ENCODE data around the gene CDNF.

DNA sequence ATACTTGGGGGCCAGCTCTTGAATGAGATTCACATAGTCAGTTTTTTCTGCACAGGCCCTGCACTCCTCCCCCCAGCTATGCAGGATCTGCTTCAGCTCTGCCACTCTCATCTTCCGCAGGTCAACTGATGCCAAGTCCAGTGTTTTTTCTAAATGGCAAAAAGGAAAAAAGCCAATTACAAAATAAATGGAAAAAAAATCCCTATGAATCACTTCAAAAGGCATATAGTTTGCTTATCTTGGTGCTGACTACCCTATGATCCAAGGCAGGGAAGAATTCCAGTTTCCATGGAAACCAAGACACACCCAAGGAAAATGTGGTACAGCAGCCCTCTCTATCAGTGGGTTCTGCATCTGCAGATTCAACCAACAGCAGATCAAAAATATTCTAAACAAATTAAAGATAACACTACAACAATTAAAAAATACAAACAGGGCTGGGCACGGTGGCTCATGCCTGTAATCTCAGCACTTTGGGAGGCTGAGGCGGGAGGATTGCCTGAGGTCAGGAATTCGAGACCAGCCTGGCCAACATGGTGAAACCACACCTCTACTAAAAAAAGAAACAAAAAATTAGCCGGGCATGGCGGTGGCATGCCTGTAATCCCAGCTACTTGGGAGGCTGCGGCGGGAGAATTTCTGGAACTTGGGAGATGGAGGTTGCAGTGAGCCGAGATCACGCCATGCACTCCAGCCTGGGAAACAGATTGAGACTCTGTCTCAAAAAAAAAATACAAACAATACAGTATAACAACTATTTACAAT is 17.6 kb downstream of the CDNF start:
- TF ChIP-seq FOXM1 (IDR thresholded peaks at IDR 0.05; ENCODE audit: borderline replicate concordance) (no peak), SP1 (IDR thresholded peaks at IDR 0.05) (no peak), LEF1 (IDR thresholded peaks at IDR 0.05; ENCODE audit: borderline replicate concordance) (no peak), TARDBP (IDR thresholded peaks at IDR 0.05) (no peak), SUZ12 (IDR thresholded peaks at IDR 0.05) (no peak)
